ENCODE measurements around the gene SORCS2.

The SORCS2 gene

GRCh38 chr4:7234355-7235029 is 42.2 kb downstream of the SORCS2 start:
- Mint-ChIP-seq H3K4me1 (no peaks in the 10 kb centered on the region), H3K4me3 (no peak overlapping the region), H3K27me3 (no peaks in the 10 kb centered on the region), H3K9me3 (peaks cover 0 to 11% of the 10 kb centered on the region in 2 donors), H3K27ac (no peak overlapping the region)
- ATAC-seq: peak; percentile 26
- no peak for DNase-seq

GRCh38 chr4:7235030-7235380 is 42.7 kb downstream of the SORCS2 start:
- Mint-ChIP-seq H3K27ac (no peak overlapping the region), H3K9me3 (peaks cover 0 to 11% of the 10 kb centered on the region in 2 donors), H3K4me1 (no peaks in the 10 kb centered on the region), H3K27me3 (no peaks in the 10 kb centered on the region), H3K4me3 (no peak overlapping the region)
- no peak for DNase-seq
- peak; percentile 5 for ATAC-seq

- Mint-ChIP-seq H3K27me3 (no peaks in the 10 kb centered on the region), H3K4me3 (no peak overlapping the region), H3K4me1 (no peaks in the 10 kb centered on the region), H3K9me3 (peaks cover 0 to 11% of the 10 kb centered on the region in 2 donors), H3K27ac (no peak overlapping the region)
- ATAC-seq (no peak), DNase-seq (no peak)
Observed at GRCh38 chr4:7236847-7237246, 44.5 kb downstream of the SORCS2 start.

GRCh38 chr4:7237873-7238272 is 45.5 kb downstream of the SORCS2 start:
- DNase-seq: no peak
- no peak overlapping the region for H3K27ac Mint-ChIP-seq
- no peaks in the 10 kb centered on the region for H3K27me3 Mint-ChIP-seq
- no peak overlapping the region for H3K4me3 Mint-ChIP-seq
- no peaks in the 10 kb centered on the region for H3K4me1 Mint-ChIP-seq
- ATAC-seq: no peak
- H3K9me3 Mint-ChIP-seq: peaks cover 0 to 11% of the 10 kb centered on the region in 2 donors

- ATAC-seq (no peak), DNase-seq (no peak)
- H3K4me3 Mint-ChIP-seq: no peak overlapping the region
- peaks cover 0 to 11% of the 10 kb centered on the region in 2 donors for H3K9me3 Mint-ChIP-seq
- H3K27ac Mint-ChIP-seq: no peak overlapping the region
- no peaks in the 10 kb centered on the region for H3K27me3 Mint-ChIP-seq
- H3K4me1 Mint-ChIP-seq: no peaks in the 10 kb centered on the region
Observed at GRCh38 chr4:7238300-7238960, 46.1 kb downstream of the SORCS2 start.

- DNase-seq (no peak), ATAC-seq (no peak)
- no peak overlapping the region for H3K27ac Mint-ChIP-seq
- H3K27me3 Mint-ChIP-seq: no peaks in the 10 kb centered on the region
- no peaks in the 10 kb centered on the region for H3K4me1 Mint-ChIP-seq
- H3K4me3 Mint-ChIP-seq: no peak overlapping the region
- H3K9me3 Mint-ChIP-seq: peaks cover 0 to 11% of the 10 kb centered on the region in 2 donors
Observed at GRCh38 chr4:7239101-7239820, 46.9 kb downstream of the SORCS2 start.

GRCh38 chr4:7239844-7240243 is 47.5 kb downstream of the SORCS2 start:
- H3K27ac Mint-ChIP-seq: no peak overlapping the region
- H3K27me3 Mint-ChIP-seq: no peaks in the 10 kb centered on the region
- DNase-seq (no peak), ATAC-seq (no peak)
- no peak overlapping the region for H3K4me3 Mint-ChIP-seq
- H3K4me1 Mint-ChIP-seq: no peaks in the 10 kb centered on the region
- peaks cover 0 to 11% of the 10 kb centered on the region in 2 donors for H3K9me3 Mint-ChIP-seq

- ATAC-seq (no peak), DNase-seq (no peak)
- no peak overlapping the region for H3K4me3 Mint-ChIP-seq
- H3K4me1 Mint-ChIP-seq: no peaks in the 10 kb centered on the region
- H3K9me3 Mint-ChIP-seq: peaks cover 0 to 11% of the 10 kb centered on the region in 2 donors
- H3K27me3 Mint-ChIP-seq: no peaks in the 10 kb centered on the region
- no peak overlapping the region for H3K27ac Mint-ChIP-seq
Observed at GRCh38 chr4:7240306-7240705, 48.0 kb downstream of the SORCS2 start.

- H3K27me3 Mint-ChIP-seq: no peaks in the 10 kb centered on the region
- no peak for DNase-seq
- H3K4me3 Mint-ChIP-seq: no peak overlapping the region
- ATAC-seq: no peak
- H3K9me3 Mint-ChIP-seq: peaks cover 0 to 11% of the 10 kb centered on the region in 2 donors
- no peak overlapping the region for H3K27ac Mint-ChIP-seq
- no peaks in the 10 kb centered on the region for H3K4me1 Mint-ChIP-seq
Observed at GRCh38 chr4:7241597-7242125, 49.3 kb downstream of the SORCS2 start.

GRCh38 chr4:7242766-7243165 is 50.4 kb downstream of the SORCS2 start:
- Mint-ChIP-seq H3K4me3 (no peak overlapping the region), H3K27ac (no peak overlapping the region), H3K27me3 (no peaks in the 10 kb centered on the region), H3K9me3 (peaks cover 0 to 11% of the 10 kb centered on the region in 2 donors), H3K4me1 (no peaks in the 10 kb centered on the region)
- no peak for ATAC-seq
- DNase-seq: no peak

GRCh38 chr4:7243609-7244330 is 51.4 kb downstream of the SORCS2 start:
- H3K27me3 Mint-ChIP-seq: no peaks in the 10 kb centered on the region
- DNase-seq: no peak
- no peak overlapping the region for H3K4me3 Mint-ChIP-seq
- H3K9me3 Mint-ChIP-seq: peaks cover 0 to 5% of the 10 kb centered on the region in 2 donors
- no peaks in the 10 kb centered on the region for H3K4me1 Mint-ChIP-seq
- no peak overlapping the region for H3K27ac Mint-ChIP-seq
- no peak for ATAC-seq

- DNase-seq: no peak
- no peaks in the 10 kb centered on the region for H3K4me1 Mint-ChIP-seq
- ATAC-seq: no peak
- no peak overlapping the region for H3K27ac Mint-ChIP-seq
- no peak overlapping the region for H3K4me3 Mint-ChIP-seq
- H3K27me3 Mint-ChIP-seq: no peaks in the 10 kb centered on the region
- H3K9me3 Mint-ChIP-seq: peaks cover 0 to 7% of the 10 kb centered on the region in 2 donors
Observed at GRCh38 chr4:7244331-7244665, 52.0 kb downstream of the SORCS2 start.

GRCh38 chr4:7244751-7245320 is 52.5 kb downstream of the SORCS2 start:
- DNase-seq (no peak), ATAC-seq (no peak)
- Mint-ChIP-seq H3K27me3 (no peaks in the 10 kb centered on the region), H3K27ac (no peak overlapping the region), H3K4me1 (no peaks in the 10 kb centered on the region), H3K9me3 (peaks cover 0 to 12% of the 10 kb centered on the region in 2 donors), H3K4me3 (no peak overlapping the region)

- no peaks in the 10 kb centered on the region for H3K4me1 Mint-ChIP-seq
- peaks cover 16% of the 10 kb centered on the region for H3K27me3 Mint-ChIP-seq
- H3K4me3 Mint-ChIP-seq: no peak overlapping the region
- ATAC-seq (no peak), DNase-seq (no peak)
- H3K27ac Mint-ChIP-seq: no peak overlapping the region
- peaks cover 0 to 12% of the 10 kb centered on the region in 2 donors for H3K9me3 Mint-ChIP-seq
Observed at GRCh38 chr4:7247521-7247920, 55.2 kb downstream of the SORCS2 start.

GRCh38 chr4:7247946-7248345 is 55.6 kb downstream of the SORCS2 start:
- Mint-ChIP-seq H3K4me1 (no peaks in the 10 kb centered on the region), H3K27me3 (peaks cover 16% of the 10 kb centered on the region), H3K4me3 (no peak overlapping the region), H3K9me3 (peaks cover 0 to 12% of the 10 kb centered on the region in 2 donors), H3K27ac (no peak overlapping the region)
- ATAC-seq (no peak), DNase-seq (no peak)

Data from stimulated activated naive CD8-positive, alpha-beta T cell treated with anti-CD3 and anti-CD28 coated beads, Interleukin-15, amount 100 ng/mL, for 72 hours (primary cell).